H9 (cell line): ENCODE results near the gene SPECC1L. TPM values are rescaled to one million over a fixed set of nuclear protein-coding genes. Genes with fewer than 3 reads are reported as not detected.

Experiments used
- DNase-seq: peaks from one replicate; pipeline ENCODE4 v3.0.0-alpha.2; 2017
- H2AFZ ChIP-seq: one replicate; pipeline ENCODE4 v1.6.1; 2013; ENCODE audit warnings: mild to moderate bottlenecking, low read length, control low read depth, moderate library complexity
- H2AK5ac ChIP-seq: 2 replicates; pipeline ENCODE4 v1.6.1; 2013; ENCODE audit warnings: low read length, control low read depth, mixed read lengths; ENCODE audit not compliant: insufficient read length
- H2BK120ac ChIP-seq: one replicate; pipeline ENCODE4 v1.6.1; 2013; ENCODE audit warnings: low read depth, mild to moderate bottlenecking, low read length, control low read depth, inconsistent platforms; ENCODE audit not compliant: poor library complexity, severe bottlenecking
- H2BK12ac ChIP-seq: 2 replicates; pipeline ENCODE4 v1.6.1; 2013; ENCODE audit warnings: low read length, control low read depth, mixed read lengths, low read depth; ENCODE audit not compliant: insufficient read length
- H2BK15ac ChIP-seq: 2 replicates; pipeline ENCODE4 v1.6.1; 2013; ENCODE audit warnings: low read depth, low read length, control low read depth
- H2BK20ac ChIP-seq: one replicate; pipeline ENCODE4 v1.6.1; 2013; ENCODE audit warnings: low read depth, mild to moderate bottlenecking, low read length, control low read depth, inconsistent platforms; ENCODE audit not compliant: poor library complexity, severe bottlenecking
- H2BK5ac ChIP-seq: 2 replicates; pipeline ENCODE4 v1.6.1; 2013; ENCODE audit warnings: low read length, control low read depth, mixed read lengths; ENCODE audit not compliant: insufficient read length
- H3K14ac ChIP-seq: 2 replicates; pipeline ENCODE4 v1.6.1; 2013; ENCODE audit warnings: low read length, control low read depth; ENCODE audit not compliant: insufficient read depth
- H3K18ac ChIP-seq: 2 replicates; pipeline ENCODE4 v1.6.1; 2013; ENCODE audit warnings: low read depth, mild to moderate bottlenecking, mixed read lengths, low read length, control low read depth; ENCODE audit not compliant: insufficient read length
- H3K23ac ChIP-seq: 2 replicates; pipeline ENCODE4 v1.6.1; 2013; ENCODE audit warnings: low read length, control low read depth, mixed read lengths, low read depth; ENCODE audit not compliant: insufficient read length
- H3K23me2 ChIP-seq: 2 replicates; pipeline ENCODE4 v1.6.1; 2013; ENCODE audit warnings: low read depth, mild to moderate bottlenecking, mixed read lengths, low read length, control low read depth; ENCODE audit not compliant: insufficient read length, poor library complexity, severe bottlenecking
- H3K27ac ChIP-seq: 2 replicates; pipeline ENCODE4 v1.5.1; 2013; ENCODE audit warnings: low read length, control low read depth, mixed read lengths, low read depth; ENCODE audit not compliant: insufficient read length
- H3K27me3 ChIP-seq: 2 replicates; pipeline ENCODE4 v1.6.1; 2013; ENCODE audit warnings: low read length, control low read depth, inconsistent platforms; ENCODE audit not compliant: insufficient read depth
- H3K4ac ChIP-seq: 2 replicates; pipeline ENCODE4 v1.6.1; 2013; ENCODE audit warnings: low read depth, mild to moderate bottlenecking, control low read depth, inconsistent platforms, low read length, moderate library complexity
- H3K4me1 ChIP-seq: 2 replicates; pipeline ENCODE4 v1.6.1; 2013; ENCODE audit warnings: low read length, control low read depth, inconsistent platforms; ENCODE audit not compliant: insufficient read depth
- H3K4me2 ChIP-seq: 2 replicates; pipeline ENCODE4 v1.6.1; 2013; ENCODE audit warnings: low read length, control low read depth, mixed read lengths; ENCODE audit not compliant: insufficient read length, insufficient read depth
- H3K56ac ChIP-seq: 2 replicates; pipeline ENCODE4 v1.6.1; 2013; ENCODE audit warnings: low read depth, mild to moderate bottlenecking, mixed read lengths, low read length, control low read depth; ENCODE audit not compliant: insufficient read length
- H3K79me1 ChIP-seq: 2 replicates; pipeline ENCODE4 v1.6.1; 2013; ENCODE audit warnings: low read depth, mild to moderate bottlenecking, moderate library complexity, low read length, control low read depth, inconsistent platforms; ENCODE audit not compliant: insufficient read depth, poor library complexity, severe bottlenecking
- H3K79me2 ChIP-seq: 2 replicates; pipeline ENCODE4 v1.6.1; 2013; ENCODE audit warnings: low read length, control low read depth, inconsistent platforms; ENCODE audit not compliant: insufficient read depth
- H3K9ac ChIP-seq: 2 replicates; pipeline ENCODE4 v1.6.1; 2013; ENCODE audit warnings: low read length, control low read depth, mixed read lengths; ENCODE audit not compliant: insufficient read length; ENCODE audit errors: extremely low read depth
- H3K9me3 ChIP-seq: one replicate; pipeline ENCODE4 v1.6.1; 2013; ENCODE audit warnings: low read depth, low read length, inconsistent platforms; ENCODE audit not compliant: control insufficient read depth
- H3T11ph ChIP-seq: one replicate; pipeline ENCODE4 v1.6.1; 2013; ENCODE audit warnings: mild to moderate bottlenecking, low read length, control low read depth, inconsistent platforms
- H4K20me1 ChIP-seq: one replicate; pipeline ENCODE4 v1.6.1; 2013; ENCODE audit not compliant: control insufficient read depth, insufficient read length, insufficient read depth
- H4K5ac ChIP-seq: 2 replicates; pipeline ENCODE4 v1.6.1; 2013; ENCODE audit warnings: low read depth, mild to moderate bottlenecking, mixed read lengths, low read length, control low read depth; ENCODE audit not compliant: insufficient read length
- H4K8ac ChIP-seq: replicated peaks from 2 replicates; pipeline ENCODE4 v1.6.1; 2013; ENCODE audit warnings: low read length, control low read depth, mixed read lengths, low read depth; ENCODE audit not compliant: insufficient read length
- H4K91ac ChIP-seq: 2 replicates; pipeline ENCODE4 v1.6.1; 2013; ENCODE audit warnings: low read depth, mild to moderate bottlenecking, moderate library complexity, mixed read lengths, low read length, control low read depth; ENCODE audit not compliant: insufficient read length
- H3K27ac Mint-ChIP-seq, 3 experiments: 2 replicates in 2 of 3; 3 replicates in 1 of 3; pipeline ENCODE4 v1.8.0; 2020 to 2021; ENCODE audit warnings: mixed read lengths in 3 of 3, mild to moderate bottlenecking in 1 of 3, moderate library complexity in 1 of 3
- H3K27me3 Mint-ChIP-seq: 2 replicates; pipeline ENCODE4 v1.8.0; 2021; ENCODE audit warnings: low read depth, mild to moderate bottlenecking, moderate library complexity, mixed read lengths
- H3K36me3 Mint-ChIP-seq, 3 experiments: 2 replicates in 2 of 3; 3 replicates in 1 of 3; pipeline ENCODE4 v1.8.0; 2020 to 2021; ENCODE audit warnings: low read depth in 3 of 3, mixed read lengths in 3 of 3; ENCODE audit not compliant: insufficient read depth in 1 of 3
- H3K4me1 Mint-ChIP-seq, 2 experiments: 2 replicates each; pipeline ENCODE4 v1.8.0; 2020; ENCODE audit warnings: mixed read lengths in 2 of 2
- H3K4me3 Mint-ChIP-seq, 2 experiments: 2 replicates in 1 of 2; 3 replicates in 1 of 2; pipeline ENCODE4 v1.8.0; 2020 to 2021; ENCODE audit warnings: mild to moderate bottlenecking in 2 of 2, mixed read lengths in 2 of 2, moderate library complexity in 1 of 2
- H3K9me3 Mint-ChIP-seq, 2 experiments: 2 replicates in 1 of 2; 3 replicates in 1 of 2; pipeline ENCODE4 v1.8.0; 2020; ENCODE audit warnings: mild to moderate bottlenecking in 2 of 2, mixed read lengths in 2 of 2, moderate library complexity in 1 of 2
- WGBS: extraction: QIAGEN DNeasy Blood & Tissue Kit; methylation state at CpG from one replicate; pipeline ENCODE4 v1.1.7; 2013; ENCODE audit warnings: missing lambda C conversion rate, low lambda C conversion rate, mixed read lengths; ENCODE audit not compliant: insufficient read length; ENCODE audit errors: extremely low coverage; 5-methylcytosine and 5-hydroxymethylcytosine counted together
- total RNA-seq: library from RNA; stranded (reverse); gene quantifications from 2 replicates; pipeline ENCODE4 v1.2.1, GENCODE V29; 2021
- TF ChIP-seq, protein P1 (sequence below): fragments of 200-600 bp; sonication (generic); conservative IDR thresholded peaks from 3 replicates; pipeline ENCODE4 v1.8.0; 2021; ENCODE audit warnings: antibody characterized with exemption, mild to moderate bottlenecking

The SPECC1L gene
- total RNA-seq, 1 experiment from 2014 or later: 57.1 TPM

DNA sequence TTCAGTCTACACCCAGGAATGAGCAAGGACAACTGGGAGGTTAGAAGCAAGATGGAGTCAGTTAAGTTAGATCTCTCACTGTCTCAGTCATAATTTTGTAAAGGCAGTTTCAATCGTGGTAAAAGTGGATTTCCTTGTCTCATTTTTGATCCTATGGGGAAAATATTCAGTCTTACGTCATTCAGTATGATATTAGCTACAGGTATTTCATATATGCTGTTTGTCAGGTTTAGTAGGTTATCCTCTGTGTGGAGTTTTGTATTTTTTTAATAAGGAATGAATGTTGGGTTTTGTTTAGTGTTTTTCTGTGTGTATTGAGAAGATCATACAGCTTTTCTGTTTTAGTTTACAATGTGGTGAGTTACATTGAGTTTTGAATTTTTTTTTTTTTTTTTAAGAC is 11.8 kb downstream of the SPECC1L start:
- no peaks in the 10 kb centered on the region for H3K23me2 ChIP-seq
- Mint-ChIP-seq H3K27ac (0 out of 7 replicates have a peak overlapping the region, but pooled peaks of 1 of the 3 experiments have one; percentile 29), H3K4me3 (no peak overlapping the region), H3K9me3 (no peaks in the 10 kb centered on the region), H3K4me1 (peaks cover 32 to 38% of the 10 kb centered on the region in 2 experiments), H3K27me3 (no peaks in the 10 kb centered on the region), H3K36me3 (peaks cover 2 to 6% (median 5%) of the 10 kb centered on the region in 3 experiments; a peak in 5 of 7 replicates)
- no peaks in the 10 kb centered on the region; the same call in 1 of the 2 replicates for H3K4me1 ChIP-seq
- no peaks in the 10 kb centered on the region for H3K9me3 ChIP-seq
- H3K9ac ChIP-seq: no peak overlapping the region
- H3K27me3 ChIP-seq: no peaks in the 10 kb centered on the region
- H2AK5ac ChIP-seq: no peak overlapping the region
- TF ChIP-seq, protein P1, sequence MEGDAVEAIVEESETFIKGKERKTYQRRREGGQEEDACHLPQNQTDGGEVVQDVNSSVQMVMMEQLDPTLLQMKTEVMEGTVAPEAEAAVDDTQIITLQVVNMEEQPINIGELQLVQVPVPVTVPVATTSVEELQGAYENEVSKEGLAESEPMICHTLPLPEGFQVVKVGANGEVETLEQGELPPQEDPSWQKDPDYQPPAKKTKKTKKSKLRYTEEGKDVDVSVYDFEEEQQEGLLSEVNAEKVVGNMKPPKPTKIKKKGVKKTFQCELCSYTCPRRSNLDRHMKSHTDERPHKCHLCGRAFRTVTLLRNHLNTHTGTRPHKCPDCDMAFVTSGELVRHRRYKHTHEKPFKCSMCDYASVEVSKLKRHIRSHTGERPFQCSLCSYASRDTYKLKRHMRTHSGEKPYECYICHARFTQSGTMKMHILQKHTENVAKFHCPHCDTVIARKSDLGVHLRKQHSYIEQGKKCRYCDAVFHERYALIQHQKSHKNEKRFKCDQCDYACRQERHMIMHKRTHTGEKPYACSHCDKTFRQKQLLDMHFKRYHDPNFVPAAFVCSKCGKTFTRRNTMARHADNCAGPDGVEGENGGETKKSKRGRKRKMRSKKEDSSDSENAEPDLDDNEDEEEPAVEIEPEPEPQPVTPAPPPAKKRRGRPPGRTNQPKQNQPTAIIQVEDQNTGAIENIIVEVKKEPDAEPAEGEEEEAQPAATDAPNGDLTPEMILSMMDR: no peak
- no peak overlapping the region for H3K14ac ChIP-seq
- H4K5ac ChIP-seq: no peak overlapping the region
- no peaks in the 10 kb centered on the region for H4K20me1 ChIP-seq
- no peak overlapping the region for H3T11ph ChIP-seq
- H3K27ac ChIP-seq: no peak overlapping the region
- H2BK12ac ChIP-seq: no peak overlapping the region
- H2BK15ac ChIP-seq: no peak overlapping the region
- no peak overlapping the region for H3K4ac ChIP-seq
- H3K23ac ChIP-seq: no peak overlapping the region
- H3K18ac ChIP-seq: no peak overlapping the region
- H2BK5ac ChIP-seq: no peak overlapping the region
- no peak overlapping the region for H3K56ac ChIP-seq
- no peak overlapping the region for H2AFZ ChIP-seq
- H4K8ac ChIP-seq: no peak overlapping the region
- H4K91ac ChIP-seq: no peak overlapping the region
- H3K79me2 ChIP-seq: peaks cover 8% of the 10 kb centered on the region; the same call in 1 of the 2 replicates
- H2BK120ac ChIP-seq: no peak overlapping the region
- no peak overlapping the region for H3K4me2 ChIP-seq
- H2BK20ac ChIP-seq: no peak overlapping the region
- DNase-seq: no peak
- no CpG with 5 or more reads among the region's 2 CpGs for WGBS
- H3K79me1 ChIP-seq: peaks cover 2% of the 10 kb centered on the region
